HepG2 (cell line): ENCODE data around the gene ZNF84. TPM values are rescaled to one million over a fixed set of nuclear protein-coding genes. Genes with fewer than 3 reads are reported as not detected.

Experiments used
- ATAC-seq: fragments of 200-7000 bp; cut with Tn5 transposase; 3 replicates; pipeline ENCODE4 v1.9.1; 2020; ENCODE audit warnings: mild to moderate bottlenecking, moderate library complexity
- BruUV-seq: library from RNA; stranded (reverse); fragments of 400-500 nt; replicated peaks from 2 replicates; lab custom pipeline; 2021; lab: Mats Ljungman, UMichigan
- CTCF ChIA-PET: fragments of 300-600 bp; formaldehyde crosslinking; extraction: SDS; loops from one replicate; lab custom pipeline; 2021; ENCODE audit warnings: low total read pairs, inconsistent platforms, low intra/inter-chr PET ratio; lab: Yijun Ruan, JAX
- POLR2A ChIA-PET: fragments of 350-600 bp; sonication (Branson Sonifier 250); formaldehyde crosslinking; loops from one replicate; lab custom pipeline; 2020; ENCODE audit warnings: antibody characterized with exemption, inconsistent platforms; lab: Yijun Ruan, JAX
- DNase-seq: peaks from one replicate; pipeline ENCODE4 v3.0.0-alpha.2; 2015; ENCODE audit warnings: low spot score
- FAIRE-seq: peaks from 3 replicates; lab custom pipeline; 2011; peaks lifted over from hg19 to GRCh38; lab: Jason Lieb, UNC
- H2AFZ ChIP-seq: one replicate; pipeline ENCODE4 v1.6.1; 2011; ENCODE audit warnings: low read length, inconsistent platforms
- H3K27ac ChIP-seq: fragments of 300-600 bp; 3 replicates; pipeline ENCODE4 v1.8.0; 2011; ENCODE audit warnings: mixed run types, mild to moderate bottlenecking, mixed read lengths, low read length, inconsistent platforms; ENCODE audit not compliant: insufficient read depth; ENCODE audit errors: extremely low read length
- H3K27me3 ChIP-seq, 2 experiments: fragments of 200-600 bp in 1 of 2; 2 replicates in 1 of 2; 3 replicates in 1 of 2; pipeline versions ENCODE4 v1.6.0 to v1.8.0; 2011; ENCODE audit warnings: low read length in 2 of 2, mild to moderate bottlenecking in 2 of 2, moderate library complexity in 2 of 2, inconsistent platforms in 1 of 2; ENCODE audit not compliant: insufficient read depth in 2 of 2, control insufficient read depth in 1 of 2
- H3K36me3 ChIP-seq, 2 experiments: fragments of 200-600 bp in 1 of 2; replicated peaks in 1 of 2; 2 replicates in 1 of 2; 3 replicates in 1 of 2; pipeline versions ENCODE4 v1.5.1 to v1.8.0; 2011; ENCODE audit warnings: low read length in 2 of 2, inconsistent platforms in 1 of 2; ENCODE audit not compliant: insufficient read depth in 2 of 2, control insufficient read depth in 1 of 2
- H3K4me1 ChIP-seq: 2 replicates; pipeline ENCODE4 v1.5.1; 2012; ENCODE audit warnings: low read length, inconsistent platforms; ENCODE audit not compliant: insufficient read depth
- H3K4me2 ChIP-seq: 2 replicates; pipeline ENCODE4 v1.6.0; 2011; ENCODE audit warnings: low read depth, low read length, inconsistent platforms
- H3K4me3 ChIP-seq, 3 experiments: fragments of 200-600 bp in 1 of 3; sonication (generic), shearing (Covaris generic) in 1 of 3; replicated peaks in 1 of 3; 2 replicates each; pipeline ENCODE4 v1.5.1; 2011 to 2016; ENCODE audit warnings: low read length in 3 of 3, inconsistent platforms in 2 of 3, low read depth in 2 of 3, mild to moderate bottlenecking in 2 of 3, control low read depth in 1 of 3, mixed read lengths in 1 of 3; ENCODE audit not compliant: insufficient read depth in 1 of 3
- H3K79me2 ChIP-seq: one replicate; pipeline ENCODE4 v1.6.1; 2011; ENCODE audit warnings: low read length, inconsistent platforms; ENCODE audit not compliant: insufficient read depth
- H3K9ac ChIP-seq: 2 replicates; pipeline ENCODE4 v1.6.0; 2011; ENCODE audit warnings: mild to moderate bottlenecking, low read depth, low read length, inconsistent platforms; ENCODE audit not compliant: insufficient read depth
- H3K9me3 ChIP-seq: 2 replicates; pipeline ENCODE4 v1.5.1; 2012; ENCODE audit warnings: mild to moderate bottlenecking, low read length
- H4K20me1 ChIP-seq: 2 replicates; pipeline ENCODE4 v1.6.0; 2011; ENCODE audit warnings: inconsistent platforms, mild to moderate bottlenecking, low read length, moderate library complexity; ENCODE audit not compliant: insufficient read depth
- CEBPG ChIP-seq: IDR thresholded peaks from 2 replicates; pipeline ENCODE4 v1.6.1; 2016
- EZH2 ChIP-seq: conservative IDR thresholded peaks from 2 replicates; pipeline ENCODE4 v1.6.1; 2012; ENCODE audit warnings: mild to moderate bottlenecking, low read depth, low read length, moderate library complexity
- SP5 ChIP-seq: IDR thresholded peaks from 2 replicates; pipeline ENCODE4 v1.6.1; 2016; ENCODE audit warnings: low read depth, borderline replicate concordance
- ZNF260 ChIP-seq: sonication (generic); formaldehyde crosslinking; IDR thresholded peaks from 2 replicates; pipeline ENCODE4 v1.4.0; 2020; ENCODE audit warnings: missing genetic modification reagents, low read depth, mild to moderate bottlenecking, borderline replicate concordance
- WGBS: methylation state at CpG from one replicate; pipeline ENCODE4 v1.1.6; 2017; ENCODE audit warnings: low lambda C conversion rate; 5-methylcytosine and 5-hydroxymethylcytosine counted together
- in situ Hi-C: cut with HindIII; loops from 2 replicates; pipeline ENCODE4 v1.10.0; 2017; ENCODE audit warnings: low pct_unique_long_range_greater_than_20kb; ENCODE audit not compliant: extremely low pct_ligation_motif_present
- intact Hi-C: fragments of 100-400 bp; cut with micrococcal nuclease; formaldehyde crosslinking; loops from one replicate; pipeline ENCODE4 v1.10.0; 2022; ENCODE audit not compliant: unreplicated experiment
- polyA plus RNA-seq, 8 experiments: library from polyadenylated mRNA; depleted of rRNA in 3 of 8; stranded (reverse) in 7 of 8; unstranded in 1 of 8; fragments of >200 nt; fragmentation: Illumina TruSeq in 4 of 8; extraction: Trizol in 4 of 8; gene quantifications; 2 replicates each; pipeline versions ENCODE4 v1.2.1 to v1.2.3, GENCODE V29; 2011 to 2016; ENCODE audit warnings: low read depth in 4 of 8, missing spikeins in 1 of 8, mixed read lengths in 1 of 8; ENCODE audit not compliant: insufficient read depth in 1 of 8
- total RNA-seq, 5 experiments: library from RNA; depleted of rRNA; stranded (reverse); fragments of >200 nt; fragmentation: Illumina TruSeq; extraction: Trizol; gene quantifications; 2 replicates each; pipeline ENCODE4 v1.2.3, GENCODE V29; 2016; ENCODE audit warnings: low read depth in 1 of 5
- TF ChIP-seq, protein P1 (sequence below): sonication (generic); formaldehyde crosslinking; IDR thresholded peaks from 2 replicates; pipeline ENCODE4 v1.4.0; 2020; ENCODE audit warnings: missing genetic modification reagents; ENCODE audit errors: not compliant biosample characterization

ZNF84 gene
- total and polyA plus RNA-seq, 2 of the 13 experiments (the other 11 are each of a cell fraction or from before 2014, with no cell fraction given) = 15.5 to 21.8 TPM

- H3K4me3 ChIP-seq = no peak overlapping the region
- H3K4me2 ChIP-seq = no peak overlapping the region
- H3K36me3 ChIP-seq = no peaks in the 10 kb centered on the region
- BruUV-seq = no TSS peak
- CTCF ChIA-PET = no interaction called here
- TF ChIP-seq, protein P1, sequence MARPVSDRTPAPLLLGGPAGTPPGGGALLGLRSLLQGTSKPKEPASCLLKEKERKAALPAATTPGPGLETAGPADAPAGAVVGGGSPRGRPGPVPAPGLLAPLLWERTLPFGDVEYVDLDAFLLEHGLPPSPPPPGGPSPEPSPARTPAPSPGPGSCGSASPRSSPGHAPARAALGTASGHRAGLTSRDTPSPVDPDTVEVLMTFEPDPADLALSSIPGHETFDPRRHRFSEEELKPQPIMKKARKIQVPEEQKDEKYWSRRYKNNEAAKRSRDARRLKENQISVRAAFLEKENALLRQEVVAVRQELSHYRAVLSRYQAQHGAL = no peak
- POLR2A ChIA-PET = no interaction called here
- H3K9ac ChIP-seq = no peak overlapping the region
- WGBS = 86% methylated on average over 1 of the region's 1 CpG
- in situ Hi-C loops (no loop called here), intact Hi-C loops (no loop called here)
- no peaks in the 10 kb centered on the region for H3K4me1 ChIP-seq
- FAIRE-seq (no peak), DNase-seq (no peak), ATAC-seq (no peak)
- H3K27ac ChIP-seq = no peak overlapping the region
- peaks cover 100% of the 10 kb centered on the region for H3K9me3 ChIP-seq
- no peaks in the 10 kb centered on the region for H3K79me2 ChIP-seq
- H4K20me1 ChIP-seq = no peaks in the 10 kb centered on the region
- no peaks in the 10 kb centered on the region for H3K27me3 ChIP-seq
- no peak overlapping the region for H2AFZ ChIP-seq
Observed at GRCh38 chr12:133063556-133063955, 26.2 kb downstream of the ZNF84 start.

GRCh38 chr12:133073836-133074235, 36.5 kb downstream of the ZNF84 start:
- intact Hi-C loops = no loop called here

More at GRCh38 chr12:133073836-133074235, 36.5 kb downstream of the ZNF84 start:
- no peak overlapping the region for H3K4me3 ChIP-seq
- no peak overlapping the region for H3K27ac ChIP-seq
- no TSS peak for BruUV-seq
- no peak for DNase-seq
- ATAC-seq = no peak
- no peak for TF ChIP-seq CEBPG (CRISPR knock-in tag)
- TF ChIP-seq ZNF260 (CRISPR knock-in tag) = no peak
- no peak for TF ChIP-seq SP5
- no peak for TF ChIP-seq EZH2
- in situ Hi-C loops = no loop called here
- no peaks in the 10 kb centered on the region for H4K20me1 ChIP-seq
- no peak for FAIRE-seq
- no peak overlapping the region for H3K9ac ChIP-seq
- no peak overlapping the region for H3K4me2 ChIP-seq
- no peak overlapping the region for H2AFZ ChIP-seq
- peaks cover 84% of the 10 kb centered on the region for H3K9me3 ChIP-seq
- H3K4me1 ChIP-seq = no peaks in the 10 kb centered on the region
- no peaks in the 10 kb centered on the region for H3K79me2 ChIP-seq
- H3K27me3 ChIP-seq = no peaks in the 10 kb centered on the region
- POLR2A ChIA-PET = no interaction called here
- CTCF ChIA-PET = no interaction called here
- WGBS = 12% methylated on average over 2 of the region's 2 CpGs
- no peaks in the 10 kb centered on the region for H3K36me3 ChIP-seq
